ENCODE data around the gene SIL1. TPM values are rescaled to one million over a fixed set of nuclear protein-coding genes. Genes with fewer than 3 reads are reported as not detected.

The SIL1 gene
- total and polyA plus RNA-seq, 2 of the 13 experiments (the other 11 are each of a cell fraction or from before 2014, with no cell fraction given) = 26.0 to 30.0 TPM

DNA sequence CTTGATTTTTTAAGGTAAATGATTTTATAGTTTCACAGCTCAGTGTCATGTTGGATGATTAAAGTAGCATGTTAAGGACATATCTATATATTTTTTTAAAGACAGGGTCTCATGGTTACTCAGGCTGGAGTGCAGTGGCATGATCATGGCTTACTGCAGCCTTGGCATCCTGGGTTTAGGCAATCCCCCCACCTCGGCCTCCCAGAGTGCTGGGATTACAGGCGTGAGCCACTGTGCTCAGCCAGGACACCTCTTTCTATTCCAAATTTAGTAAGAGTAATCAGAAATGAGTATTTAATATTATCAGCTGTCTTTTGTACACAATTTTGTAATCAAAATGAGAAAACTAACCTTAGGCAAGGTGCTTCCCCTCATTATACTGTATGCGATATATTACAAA is 284.4 kb downstream of the SIL1 start:
- no peak for FAIRE-seq
- Histone ChIP-seq H3K9me3 (ENCODE audit: low read length) (no peaks in the 10 kb centered on the region), H3K4me3 (replicated peaks in 1 of 3; ENCODE audit: insufficient read depth in 1 of 3, low read depth in 2 of 3, low read length in 3 of 3) (no peak overlapping the region), H3K4me1 (ENCODE audit: insufficient read depth, low read length) (no peaks in the 10 kb centered on the region), H4K20me1 (ENCODE audit: insufficient read depth, low read length) (no peaks in the 10 kb centered on the region), H3K9ac (ENCODE audit: insufficient read depth, low read depth, low read length) (no peak overlapping the region), H3K36me3 (replicated peaks in 1 of 2; ENCODE audit: control insufficient read depth in 1 of 2, insufficient read depth in 2 of 2, low read length in 2 of 2) (peaks cover 4 to 44% of the 10 kb centered on the region in 2 experiments), H3K27ac (ENCODE audit: extremely low read length, insufficient read depth, low read length) (no peak overlapping the region), H3K27me3 (ENCODE audit: control insufficient read depth in 1 of 2, insufficient read depth in 2 of 2, low read length in 2 of 2) (no peaks in the 10 kb centered on the region; a peak in 1 of 5 replicates), H2AFZ (ENCODE audit: low read length) (no peak overlapping the region), H3K79me2 (ENCODE audit: insufficient read depth, low read length) (no peaks in the 10 kb centered on the region), H3K4me2 (ENCODE audit: low read depth, low read length) (no peak overlapping the region)
- intact Hi-C loops (cut with micrococcal nuclease; ENCODE audit: unreplicated experiment) = no loop called here
- ChIA-PET POLR2A (no interaction called here), CTCF (ENCODE audit: low intra/inter-chr PET ratio, low total read pairs) (no interaction called here)
- no peak for DNase-seq (ENCODE audit: low spot score)
- in situ Hi-C loops (cut with HindIII; ENCODE audit: extremely low pct_ligation_motif_present, low pct_unique_long_range_greater_than_20kb) = no loop called here
- WGBS (ENCODE audit: low lambda C conversion rate) = 100% methylated on average over 3 of the region's 3 CpGs
- ATAC-seq = no peak
- no TSS peak for BruUV-seq (replicated peaks)
- TF ChIP-seq ZSCAN12 (CRISPR knock-in tag; IDR thresholded peaks at IDR 0.05) (no peak), HNF4G (IDR thresholded peaks at IDR 0.05; ENCODE audit: borderline replicate concordance, low read depth, low read length) (no peak), HNF4G (CRISPR knock-in tag; IDR thresholded peaks at IDR 0.05; ENCODE audit: borderline replicate concordance, low read depth) (no peak)
- TF ChIP-seq, protein P1, sequence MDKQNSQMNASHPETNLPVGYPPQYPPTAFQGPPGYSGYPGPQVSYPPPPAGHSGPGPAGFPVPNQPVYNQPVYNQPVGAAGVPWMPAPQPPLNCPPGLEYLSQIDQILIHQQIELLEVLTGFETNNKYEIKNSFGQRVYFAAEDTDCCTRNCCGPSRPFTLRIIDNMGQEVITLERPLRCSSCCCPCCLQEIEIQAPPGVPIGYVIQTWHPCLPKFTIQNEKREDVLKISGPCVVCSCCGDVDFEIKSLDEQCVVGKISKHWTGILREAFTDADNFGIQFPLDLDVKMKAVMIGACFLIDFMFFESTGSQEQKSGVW (CRISPR knock-in tag; IDR thresholded peaks at IDR 0.05; ENCODE audit: borderline replicate concordance) = no peak
- TF ChIP-seq, protein P2, sequence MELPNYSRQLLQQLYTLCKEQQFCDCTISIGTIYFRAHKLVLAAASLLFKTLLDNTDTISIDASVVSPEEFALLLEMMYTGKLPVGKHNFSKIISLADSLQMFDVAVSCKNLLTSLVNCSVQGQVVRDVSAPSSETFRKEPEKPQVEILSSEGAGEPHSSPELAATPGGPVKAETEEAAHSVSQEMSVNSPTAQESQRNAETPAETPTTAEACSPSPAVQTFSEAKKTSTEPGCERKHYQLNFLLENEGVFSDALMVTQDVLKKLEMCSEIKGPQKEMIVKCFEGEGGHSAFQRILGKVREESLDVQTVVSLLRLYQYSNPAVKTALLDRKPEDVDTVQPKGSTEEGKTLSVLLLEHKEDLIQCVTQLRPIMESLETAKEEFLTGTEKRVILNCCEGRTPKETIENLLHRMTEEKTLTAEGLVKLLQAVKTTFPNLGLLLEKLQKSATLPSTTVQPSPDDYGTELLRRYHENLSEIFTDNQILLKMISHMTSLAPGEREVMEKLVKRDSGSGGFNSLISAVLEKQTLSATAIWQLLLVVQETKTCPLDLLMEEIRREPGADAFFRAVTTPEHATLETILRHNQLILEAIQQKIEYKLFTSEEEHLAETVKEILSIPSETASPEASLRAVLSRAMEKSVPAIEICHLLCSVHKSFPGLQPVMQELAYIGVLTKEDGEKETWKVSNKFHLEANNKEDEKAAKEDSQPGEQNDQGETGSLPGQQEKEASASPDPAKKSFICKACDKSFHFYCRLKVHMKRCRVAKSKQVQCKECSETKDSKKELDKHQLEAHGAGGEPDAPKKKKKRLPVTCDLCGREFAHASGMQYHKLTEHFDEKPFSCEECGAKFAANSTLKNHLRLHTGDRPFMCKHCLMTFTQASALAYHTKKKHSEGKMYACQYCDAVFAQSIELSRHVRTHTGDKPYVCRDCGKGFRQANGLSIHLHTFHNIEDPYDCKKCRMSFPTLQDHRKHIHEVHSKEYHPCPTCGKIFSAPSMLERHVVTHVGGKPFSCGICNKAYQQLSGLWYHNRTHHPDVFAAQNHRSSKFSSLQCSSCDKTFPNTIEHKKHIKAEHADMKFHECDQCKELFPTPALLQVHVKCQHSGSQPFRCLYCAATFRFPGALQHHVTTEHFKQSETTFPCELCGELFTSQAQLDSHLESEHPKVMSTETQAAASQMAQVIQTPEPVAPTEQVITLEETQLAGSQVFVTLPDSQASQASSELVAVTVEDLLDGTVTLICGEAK (IDR thresholded peaks at IDR 0.05) = no peak
- TF ChIP-seq, protein P2 (CRISPR knock-in tag; IDR thresholded peaks at IDR 0.05) = no peak
